Psoas muscle (tissue), 8 donors: ENCODE results near the gene BLOC1S4. TPM values are rescaled to one million over a fixed set of nuclear protein-coding genes. Genes with fewer than 3 reads are reported as not detected.
"Not testable (repeated sequence)": the region's sequence is repeated elsewhere in the genome, so short reads cannot be mapped to it uniquely, and the experiment has no call there.

ENCODE experiments used
- ATAC-seq, 4 donors: fragments of 200-7000 bp; cut with Tn5 transposase; one replicate each; pipeline ENCODE4 v1.9.1; 2020; ENCODE audit warnings: moderate library complexity in 3 of 4, mild to moderate bottlenecking in 2 of 4
- DNase-seq, 2 donors: peaks; one replicate each; pipeline ENCODE4 v3.0.0-alpha.2; 2020
- H3K27ac ChIP-seq: fragments of 200-600 bp; one replicate; pipeline ENCODE4 v1.8.0; 2022
- H3K27me3 ChIP-seq, 3 donors: fragments of 200-600 bp in 1 of 3; one replicate each; pipeline versions ENCODE4 v1.6.1 to v1.8.0; 2013 to 2022; ENCODE audit warnings: low read length in 2 of 3, mild to moderate bottlenecking in 2 of 3, moderate library complexity in 1 of 3; ENCODE audit not compliant: insufficient read depth in 3 of 3
- H3K36me3 ChIP-seq, 2 donors: fragments of 200-600 bp in 1 of 2; one replicate each; pipeline versions ENCODE4 v1.6.1 to v1.8.0; 2013 to 2022; ENCODE audit warnings: low read depth in 1 of 2, mild to moderate bottlenecking in 1 of 2, moderate library complexity in 1 of 2; ENCODE audit not compliant: insufficient read depth in 1 of 2
- H3K4me1 ChIP-seq: fragments of 200-600 bp; one replicate; pipeline ENCODE4 v1.8.0; 2022
- H3K4me3 ChIP-seq: fragments of 200-600 bp; one replicate; pipeline ENCODE4 v1.8.0; 2022; ENCODE audit warnings: mild to moderate bottlenecking
- H3K9me3 ChIP-seq: fragments of 200-600 bp; one replicate; pipeline ENCODE4 v1.8.0; 2022
- CTCF ChIP-seq: fragments of 200-600 bp; IDR thresholded peaks from one replicate; pipeline ENCODE4 v1.8.0; 2022; ENCODE audit warnings: antibody characterized with exemption
- WGBS, 3 donors: extraction: QIAGEN DNeasy Blood & Tissue Kit; methylation state at CpG; one replicate each; pipeline versions ENCODE4 v1.1.6 to v1.1.7; 2013; 5-methylcytosine and 5-hydroxymethylcytosine counted together
- intact Hi-C, 2 donors: fragments of 100-400 bp; cut with DNase I; formaldehyde crosslinking; loops; one replicate each; pipeline versions ENCODE4 v1.11.0 to v1.14.2; 2022
- polyA plus RNA-seq, 3 donors: library from polyadenylated mRNA; stranded (reverse); fragments of 200-250 nt; gene quantifications; one replicate each; pipeline ENCODE4 v1.2.3, GENCODE V29; 2013
- total RNA-seq, 4 donors: library from RNA; stranded (reverse); fragmentation: NEBNext Ultra II Directional in 2 of 4; extraction: Animal tissue kit (Norgen Biotek cat#: 25700) in 2 of 4; gene quantifications; one replicate each; pipeline versions ENCODE4 v1.2.1 to v1.2.4, GENCODE V29; 2021 to 2023
- donor health status: healthy with polysubstance abuse.
- donor health status: DM: no; HTN: no; CAD: no; lungs with moderate emphysema.
- donor health status: Bipolar disorder and iron deficiency.
- donor health status: healthy.
- donor health status: DM: yes; HTN: yes; CAD: no.
- donor health status: DM: no; HTN: no; CAD: no.
- donor health status: DM: no; HTN: no; CAD: no.
- donor health status: DM: yes; HTN: yes; CAD: no.

Gene BLOC1S4
- total and polyA plus RNA-seq, 7 donors = 7.6 to 15.0 (median 13.4) TPM

DNA sequence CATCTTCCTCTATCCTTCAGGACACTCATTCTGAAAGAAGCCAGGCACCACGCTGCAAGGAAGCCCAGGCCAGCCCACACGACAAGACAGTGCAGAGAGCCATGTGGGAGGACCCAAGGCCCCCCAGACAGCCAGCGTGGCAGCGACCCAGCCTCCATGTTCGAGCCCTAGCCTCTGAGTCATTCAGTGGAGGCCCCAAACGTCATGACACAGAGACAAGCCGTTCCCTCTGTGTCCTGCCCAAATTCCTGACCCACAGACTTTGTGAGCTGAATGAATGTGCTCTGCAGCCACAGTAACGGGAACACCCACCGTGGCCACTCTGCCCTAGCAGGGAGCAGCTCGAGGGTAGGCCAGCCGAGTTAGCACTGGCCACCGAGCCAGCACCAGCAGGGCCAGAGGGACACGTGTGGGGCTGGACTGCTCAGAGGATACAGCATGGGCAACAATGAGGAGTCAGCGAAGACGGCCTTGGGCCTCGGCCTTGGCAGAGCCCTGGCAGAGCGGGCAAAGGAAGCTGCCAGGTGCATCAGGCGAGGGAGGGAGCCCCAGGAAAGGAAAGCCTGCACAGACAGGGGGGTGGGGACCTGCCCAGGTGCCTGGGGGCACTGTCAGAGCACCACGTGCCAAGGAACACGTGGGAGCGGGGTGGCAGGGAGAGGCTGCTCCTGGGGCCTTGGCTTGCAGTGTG is 8.6 kb downstream of the BLOC1S4 start:
- intact Hi-C loops = loop anchor here (5.0 to 10.0 kb wide), 4 partner anchors 148 to 1880 kb away; no protein-coding TSS in a partner anchor
- no peak for ATAC-seq
- no peaks in the 10 kb centered on the region for H3K9me3 ChIP-seq

GRCh38 chr4:6725427-6725961 is 9.5 kb downstream of the BLOC1S4 start:
- WGBS, 3 donors = 91 to 93% (median 92%) methylated on average over 16 of the region's 16 CpGs
- DNase-seq, H3K4me3 ChIP-seq, H3K9me3 ChIP-seq, H3K36me3 ChIP-seq, H3K27ac ChIP-seq, H3K4me1 ChIP-seq, H3K27me3 ChIP-seq, ATAC-seq: not testable (repeated sequence)
- intact Hi-C loops = loop anchor here in 1 of 2 donors (10.0 kb wide), 1 partner anchor 1879 kb away; no protein-coding TSS in a partner anchor

More for the DNA sequence above, 8.6 kb downstream of the BLOC1S4 start:
- Histone ChIP-seq H3K4me3 (no peak overlapping the region), H3K4me1 (peaks cover 11% of the 10 kb centered on the region), H3K36me3 (no peaks in the 10 kb centered on the region), H3K27ac (no peak overlapping the region), H3K27me3 (no peaks in the 10 kb centered on the region)
- no peak for TF ChIP-seq CTCF
- WGBS, 3 donors = 81 to 82% (median 82%) methylated on average over 21 of the region's 21 CpGs
- no peak for DNase-seq

GRCh38 chr4:6727081-6727942 is 11.3 kb downstream of the BLOC1S4 start:
- TF ChIP-seq CTCF = no peak
- ATAC-seq = peak in 3 of 4 donors; percentile 32 to 63 (median 44)
- Histone ChIP-seq H3K4me1 (peaks cover 4% of the 10 kb centered on the region), H3K27ac (no peak overlapping the region), H3K9me3 (no peaks in the 10 kb centered on the region), H3K4me3 (no peak overlapping the region), H3K36me3 (no peaks in the 10 kb centered on the region), H3K27me3 (no peaks in the 10 kb centered on the region)
- no peak for DNase-seq
- intact Hi-C loops = loop anchor here in 1 of 2 donors (10.0 kb wide), 1 partner anchor 1877 kb away; no protein-coding TSS in a partner anchor
- 34 to 73% (median 53%) methylated on average over 29 to 31 of the region's 31 CpGs for WGBS, 3 donors

DNA sequence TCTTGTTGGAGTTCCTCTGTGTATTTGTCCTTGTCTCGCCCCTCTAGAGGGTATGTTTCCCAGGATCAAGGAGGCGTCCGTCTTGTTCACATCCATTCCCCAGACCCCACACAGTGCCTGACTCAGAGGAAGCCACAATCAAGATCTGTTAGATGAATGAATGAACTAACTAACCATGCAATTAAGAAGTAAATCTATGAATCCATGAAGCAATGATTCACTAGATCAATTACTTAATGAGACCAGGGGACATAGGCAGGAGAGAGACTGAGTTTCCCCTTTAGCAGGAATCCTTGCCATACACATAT is 11.9 kb downstream of the BLOC1S4 start:
- no peak for DNase-seq
- no peak overlapping the region for H3K27ac ChIP-seq
- no peaks in the 10 kb centered on the region for H3K36me3 ChIP-seq
- intact Hi-C loops = loop anchor here in 1 of 2 donors (10.0 kb wide), 1 partner anchor 1877 kb away; no protein-coding TSS in a partner anchor
- no peak for TF ChIP-seq CTCF
- no peaks in the 10 kb centered on the region for H3K9me3 ChIP-seq
- H3K4me1 ChIP-seq = peaks cover 10% of the 10 kb centered on the region
- no peaks in the 10 kb centered on the region for H3K27me3 ChIP-seq
- H3K4me3 ChIP-seq = no peak overlapping the region
- WGBS, 3 donors = 71 to 89% (median 83%) methylated on average over 3 of the region's 3 CpGs
- ATAC-seq = no peak
